Measurements from ENCODE around the gene R3HDML. TPM values are rescaled to one million over a fixed set of nuclear protein-coding genes. Genes with fewer than 3 reads are reported as not detected.

The R3HDML gene
- total RNA-seq, 1 donor from 2014 or later = not detected

DNA sequence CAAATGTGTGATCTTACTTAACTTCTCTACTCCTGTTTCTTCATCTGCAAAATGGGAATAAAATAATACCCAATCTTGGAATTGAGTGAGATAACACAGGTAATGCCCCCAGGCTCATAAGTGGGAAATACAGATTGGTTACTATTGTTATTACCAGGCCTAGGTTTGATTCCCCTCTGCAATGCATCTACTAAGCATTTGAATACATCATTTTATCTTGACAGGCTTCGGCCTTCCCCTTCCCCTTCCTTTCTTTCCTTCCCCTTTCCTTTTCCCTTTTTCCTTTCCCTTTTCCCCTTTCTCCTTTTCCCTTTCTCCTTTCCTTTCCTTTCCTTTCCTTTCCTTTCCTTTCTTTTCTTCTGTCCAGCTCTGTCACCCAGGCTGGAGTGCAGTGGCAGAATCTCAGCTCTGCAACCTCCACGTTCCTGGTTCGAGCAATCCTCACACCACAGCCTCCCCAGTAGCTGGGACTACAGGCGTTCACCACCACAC is 11.4 kb downstream of the R3HDML start:
- Mint-ChIP-seq H3K9me3 (ENCODE audit: unreplicated experiment) (no peaks in the 10 kb centered on the region), H3K4me3 (ENCODE audit: unreplicated experiment) (no peak overlapping the region), H3K27me3 (ENCODE audit: unreplicated experiment) (peaks cover 17% of the 10 kb centered on the region), H3K27ac (ENCODE audit: unreplicated experiment) (no peak overlapping the region), H3K4me1 (ENCODE audit: unreplicated experiment) (no peaks in the 10 kb centered on the region), H3K36me3 (ENCODE audit: unreplicated experiment) (no peaks in the 10 kb centered on the region)
- DNase-seq (ENCODE audit: extremely low spot score, unreplicated experiment) = no peak
- TF ChIP-seq, protein P1, sequence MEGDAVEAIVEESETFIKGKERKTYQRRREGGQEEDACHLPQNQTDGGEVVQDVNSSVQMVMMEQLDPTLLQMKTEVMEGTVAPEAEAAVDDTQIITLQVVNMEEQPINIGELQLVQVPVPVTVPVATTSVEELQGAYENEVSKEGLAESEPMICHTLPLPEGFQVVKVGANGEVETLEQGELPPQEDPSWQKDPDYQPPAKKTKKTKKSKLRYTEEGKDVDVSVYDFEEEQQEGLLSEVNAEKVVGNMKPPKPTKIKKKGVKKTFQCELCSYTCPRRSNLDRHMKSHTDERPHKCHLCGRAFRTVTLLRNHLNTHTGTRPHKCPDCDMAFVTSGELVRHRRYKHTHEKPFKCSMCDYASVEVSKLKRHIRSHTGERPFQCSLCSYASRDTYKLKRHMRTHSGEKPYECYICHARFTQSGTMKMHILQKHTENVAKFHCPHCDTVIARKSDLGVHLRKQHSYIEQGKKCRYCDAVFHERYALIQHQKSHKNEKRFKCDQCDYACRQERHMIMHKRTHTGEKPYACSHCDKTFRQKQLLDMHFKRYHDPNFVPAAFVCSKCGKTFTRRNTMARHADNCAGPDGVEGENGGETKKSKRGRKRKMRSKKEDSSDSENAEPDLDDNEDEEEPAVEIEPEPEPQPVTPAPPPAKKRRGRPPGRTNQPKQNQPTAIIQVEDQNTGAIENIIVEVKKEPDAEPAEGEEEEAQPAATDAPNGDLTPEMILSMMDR (IDR thresholded peaks at IDR 0.05) = no peak

DNA sequence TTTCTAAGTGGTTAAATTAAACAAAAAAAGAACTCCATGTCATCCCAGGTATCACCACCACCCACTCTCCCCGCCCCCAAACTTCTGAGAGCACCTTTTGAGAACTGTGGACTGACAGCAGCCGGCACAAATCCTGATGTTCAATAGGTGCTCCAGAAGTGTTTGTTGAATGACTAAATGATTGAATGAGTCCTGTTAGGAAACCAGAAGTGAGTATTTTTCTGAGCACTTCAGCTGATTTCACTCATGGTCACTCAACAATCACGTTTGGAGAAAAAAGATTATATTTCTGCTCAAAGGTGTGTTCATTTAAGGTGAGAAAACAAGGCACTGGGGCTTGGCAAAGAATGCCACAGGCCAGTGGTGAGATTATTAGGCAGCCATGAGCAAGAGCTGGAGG is 12.5 kb downstream of the R3HDML start:
- Mint-ChIP-seq H3K4me1 (ENCODE audit: unreplicated experiment) (no peaks in the 10 kb centered on the region), H3K27ac (ENCODE audit: unreplicated experiment) (no peak overlapping the region), H3K4me3 (ENCODE audit: unreplicated experiment) (no peak overlapping the region), H3K36me3 (ENCODE audit: unreplicated experiment) (no peaks in the 10 kb centered on the region), H3K27me3 (ENCODE audit: unreplicated experiment) (peaks cover 15% of the 10 kb centered on the region), H3K9me3 (ENCODE audit: unreplicated experiment) (no peaks in the 10 kb centered on the region)
- TF ChIP-seq, protein P1 (IDR thresholded peaks at IDR 0.05) = no peak
- DNase-seq (ENCODE audit: extremely low spot score, unreplicated experiment) = no peak

DNA sequence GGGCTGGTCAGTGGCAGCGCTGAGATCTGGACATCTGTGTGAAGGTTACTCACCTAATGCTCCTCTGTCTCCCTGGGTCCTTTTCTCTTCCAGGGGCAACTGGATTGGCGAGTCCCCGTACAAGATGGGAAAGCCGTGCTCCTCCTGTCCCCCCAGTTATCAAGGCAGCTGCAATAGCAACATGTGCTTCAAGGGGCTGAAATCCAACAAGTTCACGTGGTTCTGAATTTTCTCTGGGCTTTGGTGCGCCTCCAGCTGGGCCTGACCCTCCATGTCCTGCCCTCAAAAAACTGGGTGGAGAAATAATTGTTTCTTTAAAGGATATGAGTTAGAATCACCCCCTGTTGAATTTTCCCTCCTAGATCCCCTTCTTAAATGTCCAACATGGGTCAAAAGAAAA is 13.7 kb downstream of the R3HDML start:
- Mint-ChIP-seq H3K4me1 (ENCODE audit: unreplicated experiment) (no peaks in the 10 kb centered on the region), H3K36me3 (ENCODE audit: unreplicated experiment) (no peaks in the 10 kb centered on the region), H3K9me3 (ENCODE audit: unreplicated experiment) (no peaks in the 10 kb centered on the region), H3K4me3 (ENCODE audit: unreplicated experiment) (no peak overlapping the region), H3K27ac (ENCODE audit: unreplicated experiment) (no peak overlapping the region), H3K27me3 (ENCODE audit: unreplicated experiment) (peaks cover 15% of the 10 kb centered on the region)
- TF ChIP-seq, protein P1 (IDR thresholded peaks at IDR 0.05) = no peak
- DNase-seq (ENCODE audit: extremely low spot score, unreplicated experiment) = no peak

DNA sequence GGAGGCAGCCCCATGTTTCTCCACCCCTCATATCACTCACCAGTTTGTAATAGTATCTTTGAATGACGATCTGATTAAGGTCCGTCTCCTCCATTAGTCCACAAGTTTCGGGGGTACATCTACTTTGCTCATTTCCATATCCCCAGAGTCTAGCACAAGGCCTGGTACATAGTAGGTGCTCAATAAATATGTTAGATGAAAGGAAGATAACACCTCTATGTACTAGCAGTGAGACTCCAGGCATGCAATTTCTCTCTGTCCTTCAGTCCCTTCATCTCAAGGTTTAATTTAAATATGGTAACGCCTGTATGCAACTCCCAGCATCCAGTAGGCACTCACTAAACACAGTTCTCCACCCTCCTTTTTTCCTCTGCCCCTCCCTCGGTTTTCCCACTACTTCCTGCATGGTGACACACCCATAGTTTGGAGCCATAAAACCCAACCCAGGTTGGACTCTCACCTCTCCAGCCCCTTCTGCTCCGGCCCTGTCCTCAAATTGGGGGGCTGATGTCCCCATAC is 18.2 kb downstream of the R3HDML start:
- no peak for DNase-seq (ENCODE audit: extremely low spot score, unreplicated experiment)
- Mint-ChIP-seq H3K27ac (ENCODE audit: unreplicated experiment) (no peak overlapping the region), H3K9me3 (ENCODE audit: unreplicated experiment) (no peaks in the 10 kb centered on the region), H3K4me3 (ENCODE audit: unreplicated experiment) (no peak overlapping the region), H3K27me3 (ENCODE audit: unreplicated experiment) (peaks cover 37% of the 10 kb centered on the region), H3K36me3 (ENCODE audit: unreplicated experiment) (no peaks in the 10 kb centered on the region), H3K4me1 (ENCODE audit: unreplicated experiment) (no peaks in the 10 kb centered on the region)
- TF ChIP-seq, protein P1 (IDR thresholded peaks at IDR 0.05) = no peak

DNA sequence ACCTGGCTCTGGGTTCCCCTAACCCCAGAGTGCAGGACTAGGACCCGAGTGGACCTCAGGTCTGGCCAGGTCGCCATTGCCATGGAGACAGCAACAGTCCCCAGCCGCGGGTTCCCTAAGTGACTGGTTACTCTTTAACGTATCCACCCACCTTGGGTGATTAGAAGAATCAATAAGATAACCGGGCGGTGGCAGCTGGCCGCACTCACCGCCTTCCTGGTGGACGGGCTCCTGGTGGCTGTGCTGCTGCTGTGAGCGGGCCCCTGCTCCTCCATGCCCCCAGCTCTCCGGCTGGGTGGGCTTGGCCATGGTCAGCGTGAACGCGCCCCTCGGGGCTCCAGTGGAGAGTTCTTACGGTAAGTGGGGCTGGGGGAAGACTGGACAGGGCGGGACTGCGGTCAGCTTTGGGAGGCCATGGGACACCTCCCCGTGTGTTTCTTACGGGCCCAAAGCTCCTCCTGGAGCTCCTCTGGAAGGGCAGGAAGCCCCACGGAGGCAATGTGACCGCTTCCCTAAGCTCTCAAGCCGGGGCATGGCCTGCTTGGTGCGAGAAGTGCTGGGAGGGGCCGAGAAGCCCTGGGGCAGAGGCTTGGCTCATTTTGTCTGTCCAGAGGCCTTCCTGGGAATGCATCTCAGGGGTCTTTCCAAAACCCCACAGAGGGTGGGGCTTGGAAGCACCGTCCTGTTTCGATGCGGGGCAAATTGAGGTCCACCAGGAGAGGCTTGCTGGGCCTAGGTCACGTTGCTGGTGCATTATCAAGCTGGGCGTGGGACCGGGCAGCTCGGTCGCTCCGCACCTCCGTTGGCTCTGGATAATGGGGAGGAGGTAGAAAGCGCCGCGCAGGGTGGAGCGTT is 18.9 kb downstream of the R3HDML start, which contains the start of gene HNF4A:
Gene HNF4A, plus strand, starts transcription at position 202 of the 855 bp plus-strand sequence. Its CDS starts 106 bp downstream, at position 308.
- Mint-ChIP-seq H3K4me3 (ENCODE audit: unreplicated experiment) (no peak within 1 kb of the TSS), H3K27ac (ENCODE audit: unreplicated experiment) (no peak within 1 kb of the TSS), H3K9me3 (ENCODE audit: unreplicated experiment) (no peaks in the 10 kb centered on the region), H3K36me3 (ENCODE audit: unreplicated experiment) (no peaks in the 10 kb centered on the region), H3K4me1 (ENCODE audit: unreplicated experiment) (no peaks in the 10 kb centered on the region), H3K27me3 (ENCODE audit: unreplicated experiment) (peaks cover 40% of the 10 kb centered on the region)
- TF ChIP-seq, protein P1 (IDR thresholded peaks at IDR 0.05) = no peak
- DNase-seq (ENCODE audit: extremely low spot score, unreplicated experiment) = no peak

Measured in osteocyte (in vitro differentiated cells).